ENCODE measurements around the gene EFEMP1.

EFEMP1 gene

DNA sequence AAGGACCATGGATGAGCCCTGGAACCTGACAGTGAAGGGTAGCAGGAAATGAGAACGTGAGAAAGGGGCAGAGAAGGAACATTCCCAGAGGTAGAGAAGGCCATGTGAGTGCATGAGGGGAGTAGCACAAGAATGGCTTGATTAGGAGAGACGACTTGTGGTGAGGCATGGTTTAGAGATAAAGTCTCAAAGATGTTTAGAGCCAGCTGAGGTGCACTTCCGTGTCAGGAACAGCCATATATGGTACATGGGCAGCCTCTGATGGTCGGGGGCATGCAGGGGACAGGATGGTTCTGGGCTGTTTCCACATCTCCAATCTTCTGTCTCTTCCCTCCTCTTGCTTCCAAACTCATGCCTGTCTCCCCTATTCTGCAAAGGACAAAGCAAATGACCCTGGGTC, 28.8 kb upstream of the EFEMP1 start:
- CTCF ChIA-PET = no interaction called here
- DNase-seq (ENCODE audit: low read depth, low spot score) = no peak
- POLR2A ChIA-PET = no interaction called here
- TF ChIP-seq, protein P1, sequence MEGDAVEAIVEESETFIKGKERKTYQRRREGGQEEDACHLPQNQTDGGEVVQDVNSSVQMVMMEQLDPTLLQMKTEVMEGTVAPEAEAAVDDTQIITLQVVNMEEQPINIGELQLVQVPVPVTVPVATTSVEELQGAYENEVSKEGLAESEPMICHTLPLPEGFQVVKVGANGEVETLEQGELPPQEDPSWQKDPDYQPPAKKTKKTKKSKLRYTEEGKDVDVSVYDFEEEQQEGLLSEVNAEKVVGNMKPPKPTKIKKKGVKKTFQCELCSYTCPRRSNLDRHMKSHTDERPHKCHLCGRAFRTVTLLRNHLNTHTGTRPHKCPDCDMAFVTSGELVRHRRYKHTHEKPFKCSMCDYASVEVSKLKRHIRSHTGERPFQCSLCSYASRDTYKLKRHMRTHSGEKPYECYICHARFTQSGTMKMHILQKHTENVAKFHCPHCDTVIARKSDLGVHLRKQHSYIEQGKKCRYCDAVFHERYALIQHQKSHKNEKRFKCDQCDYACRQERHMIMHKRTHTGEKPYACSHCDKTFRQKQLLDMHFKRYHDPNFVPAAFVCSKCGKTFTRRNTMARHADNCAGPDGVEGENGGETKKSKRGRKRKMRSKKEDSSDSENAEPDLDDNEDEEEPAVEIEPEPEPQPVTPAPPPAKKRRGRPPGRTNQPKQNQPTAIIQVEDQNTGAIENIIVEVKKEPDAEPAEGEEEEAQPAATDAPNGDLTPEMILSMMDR (IDR thresholded peaks at IDR 0.05; ENCODE audit: insufficient read depth, low read length, missing control alignments) = no peak
- no peak overlapping the region for H3K4me3 ChIP-seq (ENCODE audit: low read depth, low read length)

DNA sequence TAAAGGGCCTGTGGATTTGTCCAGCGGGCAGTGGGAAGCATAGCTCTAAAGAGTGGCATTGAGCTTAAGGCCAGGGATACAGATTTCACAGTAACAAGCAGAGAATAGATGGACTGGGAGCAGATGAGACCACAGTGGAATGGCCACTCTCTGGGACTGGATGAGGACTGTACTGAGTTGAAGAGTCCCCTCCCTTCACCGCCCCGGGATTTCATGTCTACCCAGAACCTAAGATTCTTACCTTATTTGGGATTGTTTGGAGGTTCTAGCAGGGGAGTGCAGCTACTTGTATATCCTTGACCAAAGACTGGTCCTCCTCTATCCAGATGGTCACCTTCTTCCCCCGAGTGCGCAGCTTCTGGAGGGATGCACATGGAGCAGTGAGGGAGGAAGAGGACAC, 28.0 kb upstream of the EFEMP1 start:
- ChIA-PET POLR2A (no interaction called here), CTCF (interaction anchor here (0.6 kb wide), 1 partner anchor 13 kb away, joined by 3 read pairs; no protein-coding TSS in a partner anchor)
- no peak overlapping the region for H3K4me3 ChIP-seq (ENCODE audit: low read depth, low read length)
- no peak for DNase-seq (ENCODE audit: low read depth, low spot score)
- TF ChIP-seq, protein P1 (IDR thresholded peaks at IDR 0.05; ENCODE audit: insufficient read depth, low read length, missing control alignments) = no peak

DNA sequence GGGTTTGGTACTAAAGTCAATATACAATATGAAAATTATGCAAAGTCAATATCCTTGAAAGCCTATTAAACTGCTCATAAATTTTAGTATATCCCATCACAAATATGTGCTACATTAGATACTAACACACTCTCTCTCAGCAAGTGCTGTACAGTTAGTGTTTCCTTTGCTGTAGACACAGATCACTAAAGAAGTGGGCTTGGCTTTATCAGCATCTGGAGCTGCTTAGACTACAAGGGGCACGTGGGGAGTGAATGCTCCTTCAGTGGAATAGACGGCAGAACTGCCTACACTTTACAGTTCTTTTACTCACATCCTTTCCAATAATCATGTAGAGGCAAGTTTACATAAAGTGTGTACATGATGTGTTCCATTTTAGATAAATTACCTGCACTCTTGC, 26.0 kb upstream of the EFEMP1 start:
- TF ChIP-seq, protein P1 (IDR thresholded peaks at IDR 0.05; ENCODE audit: insufficient read depth, low read length, missing control alignments) = no peak

DNA sequence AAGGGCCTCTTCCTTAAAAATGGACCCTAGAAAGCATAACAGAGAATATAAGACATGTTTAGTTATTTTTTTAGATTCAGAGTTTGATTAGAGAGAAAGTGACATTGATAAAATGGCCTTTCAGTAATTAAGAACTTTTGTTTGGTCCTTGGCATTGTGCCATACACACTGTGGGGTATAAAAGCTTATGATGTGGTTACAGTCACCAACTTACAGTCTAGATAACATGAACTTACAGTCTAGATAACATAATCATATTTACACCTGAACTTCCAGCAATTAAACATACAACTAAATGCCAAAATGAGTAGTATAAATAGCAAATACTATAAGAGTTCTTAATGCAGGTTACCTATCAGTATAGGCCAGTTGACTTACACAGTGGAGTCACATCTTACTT, 25.6 kb upstream of the EFEMP1 start:
- CTCF ChIA-PET = interaction anchor here (0.9 to 2.3 kb wide), 2 partner anchors 8 to 12 kb away, joined by 4 to 25 read pairs; no protein-coding TSS in a partner anchor
- no peak overlapping the region for H3K4me3 ChIP-seq (ENCODE audit: low read depth, low read length)
- DNase-seq (ENCODE audit: low read depth, low spot score) = no peak
- POLR2A ChIA-PET = interaction anchor here (0.9 kb wide), 1 partner anchor 43 kb away, joined by 3 read pairs; no protein-coding TSS in a partner anchor
- TF ChIP-seq, protein P1 (IDR thresholded peaks at IDR 0.05; ENCODE audit: insufficient read depth, low read length, missing control alignments) = no peak

More for the DNA sequence above, 26.0 kb upstream of the EFEMP1 start:
- ChIA-PET CTCF (interaction anchor here (1.0 to 1.1 kb wide), 3 partner anchors 11 to 231 kb away, joined by 4 read pairs; no protein-coding TSS in a partner anchor), POLR2A (no interaction called here)
- no peak overlapping the region for H3K4me3 ChIP-seq (ENCODE audit: low read depth, low read length)
- DNase-seq (ENCODE audit: low read depth, low spot score) = no peak

DNA sequence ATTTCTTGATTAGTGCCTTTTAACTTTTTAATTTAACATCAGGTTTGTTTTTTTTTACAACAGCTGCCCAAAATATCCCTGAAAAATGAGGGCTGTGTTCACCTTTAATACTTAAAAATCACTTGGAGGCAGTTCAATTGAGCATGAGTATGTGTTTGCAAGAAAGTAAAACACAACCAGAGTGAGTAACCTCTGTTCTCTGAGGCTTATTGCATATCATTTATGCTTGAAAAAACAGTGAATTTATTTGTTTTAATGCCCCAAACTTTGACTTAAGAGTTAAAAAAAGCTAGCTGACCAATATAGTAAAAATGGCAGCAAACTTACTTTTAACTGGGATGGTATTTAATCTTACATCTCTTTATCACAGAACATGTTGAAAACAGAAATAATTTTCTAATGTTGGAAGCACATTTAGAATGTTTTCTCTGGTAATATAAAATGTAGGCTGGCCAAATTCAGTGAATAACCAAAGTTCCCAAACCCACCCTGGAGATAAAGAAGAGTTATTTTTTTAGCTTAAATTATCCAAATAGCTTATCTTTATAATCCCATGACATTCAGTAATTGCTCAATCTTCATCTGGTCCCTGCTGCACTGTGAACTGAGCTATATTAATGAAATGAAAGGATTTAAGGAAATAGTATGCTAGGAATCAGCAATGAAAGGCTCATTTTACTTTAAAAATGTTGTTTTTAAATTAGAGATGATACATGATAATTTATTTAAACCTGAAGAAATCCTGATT, 24.8 kb upstream of the EFEMP1 start:
- TF ChIP-seq, protein P1 (IDR thresholded peaks at IDR 0.05; ENCODE audit: insufficient read depth, low read length, missing control alignments) = no peak
- ChIA-PET CTCF (interaction anchor here (0.9 to 2.3 kb wide), 3 partner anchors 9 to 31 kb away, joined by 4 to 25 read pairs (median 4); no protein-coding TSS in a partner anchor), POLR2A (interaction anchor here (0.9 kb wide), 1 partner anchor 44 kb away, joined by 3 read pairs; no protein-coding TSS in a partner anchor)
- no peak for DNase-seq (ENCODE audit: low read depth, low spot score)
- H3K4me3 ChIP-seq (ENCODE audit: low read depth, low read length) = no peak overlapping the region

DNA sequence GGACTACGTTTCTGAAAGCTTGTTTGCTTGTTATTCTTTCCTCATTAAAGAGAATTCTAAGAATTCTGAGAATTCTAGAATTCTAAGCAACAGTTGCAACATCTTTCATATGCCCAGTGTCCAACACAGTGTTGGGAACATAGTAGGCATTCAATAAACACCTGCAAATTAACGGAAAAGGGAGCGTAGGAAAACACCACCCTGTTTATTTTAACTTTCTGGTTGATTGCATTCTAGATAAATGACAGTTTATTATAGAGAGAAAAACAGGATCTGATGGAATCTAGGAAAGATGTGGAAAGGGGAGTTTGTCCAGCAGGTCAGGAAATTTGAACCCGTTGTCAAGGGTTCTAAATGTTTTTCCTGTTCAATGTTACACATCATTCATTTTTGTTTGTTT, 24.2 kb upstream of the EFEMP1 start:
- ChIA-PET POLR2A (no interaction called here), CTCF (interaction anchor here (1.5 to 2.3 kb wide), 2 partner anchors 13 to 32 kb away, joined by 4 to 25 read pairs; no protein-coding TSS in a partner anchor)
- TF ChIP-seq, protein P1 (IDR thresholded peaks at IDR 0.05; ENCODE audit: insufficient read depth, low read length, missing control alignments) = no peak
- DNase-seq (ENCODE audit: low read depth, low spot score) = no peak
- no peak overlapping the region for H3K4me3 ChIP-seq (ENCODE audit: low read depth, low read length)

Data from AG04449 (cell line).